ENCODE measurements around the gene CNTN5.

The CNTN5 gene

GRCh38 chr11:99987821-99988470, 967.2 kb downstream of the CNTN5 start:
- TF ChIP-seq CTCF (IDR thresholded peaks at IDR 0.05; ENCODE audit: low read depth, low read length), result no peak
- no peak for DNase-seq (ENCODE audit: extremely low read depth, low read depth)

- no peak for TF ChIP-seq CTCF (IDR thresholded peaks at IDR 0.05; ENCODE audit: low read depth, low read length)
Observed at GRCh38 chr11:99988471-99988837, 967.7 kb downstream of the CNTN5 start.

GRCh38 chr11:100003985-100004384, 983.2 kb downstream of the CNTN5 start:
- DNase-seq (ENCODE audit: extremely low read depth, low read depth), result no peak
- no peak for TF ChIP-seq CTCF (IDR thresholded peaks at IDR 0.05; ENCODE audit: low read depth, low read length)

More at GRCh38 chr11:99988471-99988837, 967.7 kb downstream of the CNTN5 start:
- no peak for DNase-seq (ENCODE audit: extremely low read depth, low read depth)

GRCh38 chr11:100004541-100004940, 983.8 kb downstream of the CNTN5 start:
- no peak for DNase-seq (ENCODE audit: extremely low read depth, low read depth)
- TF ChIP-seq CTCF (IDR thresholded peaks at IDR 0.05; ENCODE audit: low read depth, low read length), result no peak

- TF ChIP-seq CTCF (IDR thresholded peaks at IDR 0.05; ENCODE audit: low read depth, low read length), result no peak
- DNase-seq (ENCODE audit: extremely low read depth, low read depth), result no peak
Observed at GRCh38 chr11:100008417-100008816, 987.7 kb downstream of the CNTN5 start.

GRCh38 chr11:100009728-100010127, 989.0 kb downstream of the CNTN5 start:
- no peak for DNase-seq (ENCODE audit: extremely low read depth, low read depth)
- TF ChIP-seq CTCF (IDR thresholded peaks at IDR 0.05; ENCODE audit: low read depth, low read length), result no peak

- DNase-seq (ENCODE audit: extremely low read depth, low read depth), result no peak
- no peak for TF ChIP-seq CTCF (IDR thresholded peaks at IDR 0.05; ENCODE audit: low read depth, low read length)
Observed at GRCh38 chr11:100010393-100010792, 989.6 kb downstream of the CNTN5 start.
